GM18861 (cell line): ENCODE measurements around the gene BUB3.

Experiments used
- ATAC-seq: cut with Tn5 transposase; IDR thresholded peaks from one replicate; pipeline ENCODE4 v1.9.1; 2021; ENCODE audit not compliant: unreplicated experiment

BUB3 gene

DNA sequence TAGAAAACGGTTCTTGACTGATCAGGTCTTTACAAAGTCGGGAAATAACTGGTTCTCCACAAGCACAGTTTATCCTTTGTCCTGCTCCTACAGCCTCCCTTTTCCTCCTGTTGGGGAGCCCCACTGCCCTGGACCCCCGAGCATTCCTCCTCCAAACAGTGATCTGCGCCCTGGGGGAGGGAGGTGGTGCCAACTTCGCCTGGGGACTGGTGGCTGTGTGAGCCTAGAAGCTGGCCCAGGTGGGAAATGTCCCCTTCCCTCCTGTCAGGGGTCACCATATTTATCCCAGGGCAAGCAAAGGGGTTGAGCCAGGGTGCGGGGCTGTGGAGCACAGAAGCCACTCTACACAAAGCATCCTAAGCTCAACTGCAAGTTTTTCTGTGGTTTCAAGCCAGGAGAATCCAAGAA is 13.2 kb upstream of the BUB3 start:
- no peak for ATAC-seq

DNA sequence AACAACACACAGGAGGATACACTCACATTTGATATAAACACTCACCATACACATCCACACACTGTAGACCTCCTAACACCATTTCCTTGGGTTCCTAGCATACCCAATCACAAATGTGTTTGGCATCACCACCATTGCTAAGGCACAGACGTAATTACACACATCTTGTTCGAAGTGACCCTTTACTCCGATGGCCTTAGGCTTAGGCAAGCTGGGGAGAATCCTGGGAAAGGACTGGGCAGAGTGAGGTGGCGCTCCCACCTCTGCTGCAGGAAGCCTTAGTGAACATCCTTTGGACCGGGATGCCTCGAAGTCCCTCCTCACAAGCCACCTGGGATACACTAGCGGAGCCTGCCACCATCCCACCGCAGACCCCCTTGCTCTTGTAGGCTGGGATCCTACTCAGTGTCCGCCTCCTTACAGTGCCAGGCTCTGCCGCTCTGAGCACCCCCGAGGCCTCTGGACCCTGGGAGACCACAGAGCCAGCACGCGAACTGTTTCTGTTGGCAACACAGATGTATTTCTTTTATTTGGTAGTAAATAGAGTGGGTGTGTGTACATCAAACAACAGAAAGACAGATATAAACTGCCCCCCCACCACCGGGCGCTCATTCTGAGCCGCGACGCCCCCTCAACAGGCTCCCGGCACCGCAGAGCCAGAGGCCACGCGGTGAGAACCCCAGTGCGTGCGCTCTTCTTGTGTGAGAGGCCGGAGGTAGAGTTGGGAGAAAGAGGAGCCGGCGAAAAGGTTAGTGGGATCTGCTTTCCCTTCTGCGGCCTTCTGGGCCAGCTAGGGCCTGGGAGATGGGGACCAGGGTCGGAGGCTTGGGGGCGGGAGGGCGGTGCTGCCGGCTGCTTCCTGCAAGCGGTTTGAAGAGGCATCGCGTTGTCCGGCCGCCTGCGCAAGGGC is 12.2 kb upstream of the BUB3 start:
- ATAC-seq = no peak

DNA sequence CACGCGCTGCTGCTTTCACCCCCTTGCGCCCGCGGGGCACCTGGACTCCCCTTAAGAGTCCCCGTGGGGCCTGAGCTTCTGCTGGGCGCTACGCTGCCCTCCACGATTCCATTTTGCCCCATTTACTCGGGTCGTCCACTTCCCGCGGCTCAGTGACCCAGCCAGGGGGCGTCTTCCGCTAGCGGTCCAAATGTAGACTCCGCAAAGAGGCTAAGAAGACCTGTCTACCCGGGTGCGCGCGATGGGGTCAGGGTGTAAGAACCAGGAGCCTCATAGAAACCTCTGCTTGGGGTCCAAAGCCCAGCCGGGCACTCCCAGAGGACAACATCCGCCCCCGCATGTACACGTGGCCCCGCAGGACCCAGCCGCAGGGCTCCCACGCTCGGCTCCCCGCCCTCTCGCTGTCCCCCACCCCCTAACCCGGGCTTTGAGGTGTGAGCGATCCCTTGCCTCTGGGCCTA is 11.5 kb upstream of the BUB3 start:
- ATAC-seq = no peak

GRCh38 chr10:123143162-123143824 is 10.9 kb upstream of the BUB3 start:
- no peak for ATAC-seq

DNA sequence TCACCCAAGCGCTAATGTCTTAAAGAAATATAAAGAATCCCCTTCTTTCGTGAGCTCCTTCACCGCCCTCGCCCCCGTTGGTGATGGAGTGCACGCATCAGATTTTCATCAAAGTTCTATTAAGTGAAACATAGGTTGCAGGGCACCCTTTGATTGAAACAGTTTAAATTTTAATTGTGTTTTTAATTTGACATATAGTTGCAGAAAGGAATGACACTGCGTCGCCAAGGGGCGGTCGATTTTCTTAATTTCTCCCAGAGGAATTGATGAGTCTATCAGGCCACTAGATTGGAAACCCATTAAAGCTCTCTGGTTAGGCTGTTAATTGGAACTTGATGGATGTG is 10.4 kb upstream of the BUB3 start:
- ATAC-seq = no peak

DNA sequence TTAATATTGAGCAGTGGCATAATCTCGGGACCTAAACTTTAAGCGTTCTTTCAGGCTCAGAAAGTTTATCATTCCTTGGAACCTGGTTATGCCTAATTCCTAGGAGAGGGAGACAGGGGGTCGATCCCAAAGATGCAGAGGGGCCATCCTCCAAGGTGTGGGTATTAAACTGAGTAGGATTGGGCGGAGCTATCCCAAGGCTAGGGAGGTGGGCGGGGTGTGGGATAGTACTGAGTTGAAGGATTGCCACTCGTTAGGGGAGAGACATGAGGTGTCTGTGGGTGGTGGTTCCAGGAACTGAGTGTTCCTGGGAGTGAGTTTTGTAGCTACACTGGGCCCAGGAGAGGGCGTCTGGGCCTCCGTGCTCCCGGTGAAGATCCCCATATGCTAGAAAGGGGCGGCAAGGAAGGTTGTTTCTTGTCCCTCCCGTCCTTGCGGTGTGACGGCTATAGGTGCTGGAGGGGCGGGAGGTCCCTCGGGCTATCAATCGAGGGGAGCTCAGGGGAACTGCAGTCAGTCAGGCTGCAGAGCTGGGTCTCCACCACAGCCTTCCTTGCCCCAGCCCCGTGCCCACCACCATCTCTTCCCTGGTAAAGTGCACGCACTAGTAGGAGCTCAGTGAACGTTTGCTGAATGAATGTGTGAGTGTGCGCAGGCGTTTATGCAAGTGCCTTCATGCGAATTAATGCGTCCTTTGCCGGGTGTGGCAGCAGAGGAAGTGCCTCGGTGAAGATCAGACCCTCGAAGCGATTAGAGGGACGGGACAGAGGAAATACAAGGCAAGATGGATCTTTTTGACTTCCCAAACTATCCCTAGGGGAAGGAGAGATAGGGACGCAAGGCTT is 9.3 kb upstream of the BUB3 start:
- ATAC-seq = no peak

DNA sequence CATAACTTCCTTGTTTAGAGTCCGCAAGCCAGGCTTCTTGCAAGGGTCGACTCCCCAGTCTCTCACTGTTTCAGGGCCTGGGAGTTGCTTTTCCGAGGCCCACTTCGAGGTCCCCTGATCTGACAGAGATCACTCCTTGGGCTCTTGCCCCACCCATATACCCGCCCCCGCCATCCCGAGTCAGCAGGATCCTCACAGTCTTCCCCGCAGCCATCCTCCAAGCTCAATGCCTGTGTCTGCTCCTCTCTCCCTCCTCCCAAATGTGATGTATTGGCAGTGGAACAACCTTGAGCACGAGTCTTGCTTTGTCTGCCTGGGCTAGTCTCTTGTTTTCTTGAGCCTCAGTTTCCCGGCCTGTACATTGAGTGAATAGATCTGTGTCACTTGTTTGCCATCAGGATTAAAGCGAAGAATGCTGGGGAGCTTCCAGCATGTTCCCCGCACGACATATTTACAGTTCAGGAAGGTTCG is 8.6 kb upstream of the BUB3 start:
- no peak for ATAC-seq

- no peak for ATAC-seq
Measured at GRCh38 chr10:123146013-123146893, 7.9 kb upstream of the BUB3 start.

- ATAC-seq = no peak
Measured at GRCh38 chr10:123146894-123147634, 7.1 kb upstream of the BUB3 start.

DNA sequence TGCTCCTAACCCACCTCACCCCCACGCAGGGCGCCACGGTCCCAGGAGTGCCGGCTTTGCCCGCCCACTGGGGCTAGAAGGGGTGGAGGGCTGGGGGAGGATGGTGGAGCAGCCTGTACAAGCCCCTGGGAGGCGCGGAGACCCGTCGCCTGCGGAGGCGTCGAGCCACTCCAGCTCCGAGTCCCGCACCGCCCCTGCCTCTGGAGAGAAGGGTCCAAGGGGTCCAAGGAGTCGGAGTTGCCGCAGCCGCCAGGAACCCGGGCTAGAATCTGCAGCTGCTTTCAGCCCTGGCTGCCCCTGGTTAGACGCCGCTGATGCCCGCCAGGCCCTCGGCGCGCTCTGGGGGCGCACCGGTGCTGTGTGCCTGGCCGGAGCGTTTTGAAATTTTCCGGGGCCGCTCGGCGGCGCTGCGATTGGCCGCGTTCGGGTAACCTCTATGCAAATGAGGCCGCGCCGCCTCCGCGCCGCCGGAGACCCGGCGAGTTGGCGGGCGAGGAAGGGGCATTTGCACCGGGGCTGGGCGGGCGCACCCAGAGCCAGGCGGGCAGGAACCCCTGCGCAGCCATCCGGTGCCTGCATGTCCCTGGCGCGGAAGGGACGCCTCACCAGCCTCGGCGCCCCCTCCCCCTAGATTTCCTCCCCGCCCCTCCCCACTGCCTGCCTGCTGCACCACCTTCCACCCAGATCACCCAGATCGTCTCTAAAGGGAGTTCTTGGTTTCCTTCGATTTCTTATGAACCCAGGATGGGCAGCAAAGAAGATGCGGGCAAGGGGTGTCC is 6.4 kb upstream of the BUB3 start, which contains the start of gene HMX2:
Gene HMX2, plus strand, starts transcription at position 502 of the 779 bp plus-strand sequence. Its CDS starts 243 bp downstream, at position 745.
- no peak for ATAC-seq

- ATAC-seq = no peak
Measured at GRCh38 chr10:123148414-123149161, 5.6 kb upstream of the BUB3 start.

DNA sequence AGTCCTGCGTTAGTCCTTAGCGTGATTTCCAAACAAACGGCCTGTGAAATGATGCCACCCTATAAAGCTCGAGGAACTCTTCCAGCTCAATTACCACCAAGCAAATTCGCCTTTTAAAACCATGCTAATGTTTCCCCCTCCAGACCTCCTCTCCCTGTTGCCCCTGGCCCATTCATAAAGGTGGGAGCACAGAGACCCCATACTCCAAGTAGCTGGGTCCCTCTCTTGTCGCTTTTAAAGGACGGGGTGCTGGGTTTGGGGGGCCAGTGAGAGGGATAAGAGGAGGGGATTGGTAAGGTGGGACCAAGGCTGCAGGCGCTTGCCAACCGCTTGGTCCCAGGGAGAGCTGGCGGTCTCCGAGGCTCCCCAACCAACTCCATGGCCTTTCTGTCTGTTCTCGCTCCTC is 5.0 kb upstream of the BUB3 start:
- no peak for ATAC-seq

DNA sequence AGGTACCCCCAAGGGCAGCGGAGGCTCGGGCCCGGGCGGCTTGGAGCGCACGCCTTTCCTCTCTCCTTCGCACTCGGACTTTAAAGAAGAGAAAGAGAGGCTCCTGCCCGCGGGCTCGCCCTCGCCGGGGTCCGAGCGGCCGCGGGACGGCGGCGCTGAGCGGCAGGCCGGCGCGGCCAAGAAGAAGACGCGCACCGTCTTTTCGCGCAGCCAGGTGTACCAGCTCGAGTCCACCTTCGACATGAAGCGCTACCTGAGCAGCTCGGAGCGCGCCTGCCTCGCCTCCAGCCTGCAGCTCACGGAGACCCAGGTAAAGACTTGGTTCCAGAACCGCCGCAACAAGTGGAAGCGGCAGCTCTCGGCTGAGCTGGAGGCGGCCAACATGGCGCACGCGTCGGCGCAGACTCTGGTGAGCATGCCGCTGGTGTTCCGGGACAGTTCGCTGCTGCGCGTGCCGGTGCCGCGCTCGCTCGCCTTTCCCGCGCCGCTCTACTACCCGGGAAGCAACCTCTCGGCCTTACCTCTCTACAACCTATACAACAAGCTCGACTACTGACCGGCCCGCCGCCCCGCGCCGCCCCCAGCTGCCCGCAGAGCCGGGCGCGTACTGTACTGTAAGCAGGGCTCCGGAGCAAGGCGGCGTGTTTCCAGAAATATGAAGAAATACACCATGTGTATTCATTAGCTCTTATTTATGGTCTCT is 4.5 kb upstream of the BUB3 start:
- no peak for ATAC-seq

DNA sequence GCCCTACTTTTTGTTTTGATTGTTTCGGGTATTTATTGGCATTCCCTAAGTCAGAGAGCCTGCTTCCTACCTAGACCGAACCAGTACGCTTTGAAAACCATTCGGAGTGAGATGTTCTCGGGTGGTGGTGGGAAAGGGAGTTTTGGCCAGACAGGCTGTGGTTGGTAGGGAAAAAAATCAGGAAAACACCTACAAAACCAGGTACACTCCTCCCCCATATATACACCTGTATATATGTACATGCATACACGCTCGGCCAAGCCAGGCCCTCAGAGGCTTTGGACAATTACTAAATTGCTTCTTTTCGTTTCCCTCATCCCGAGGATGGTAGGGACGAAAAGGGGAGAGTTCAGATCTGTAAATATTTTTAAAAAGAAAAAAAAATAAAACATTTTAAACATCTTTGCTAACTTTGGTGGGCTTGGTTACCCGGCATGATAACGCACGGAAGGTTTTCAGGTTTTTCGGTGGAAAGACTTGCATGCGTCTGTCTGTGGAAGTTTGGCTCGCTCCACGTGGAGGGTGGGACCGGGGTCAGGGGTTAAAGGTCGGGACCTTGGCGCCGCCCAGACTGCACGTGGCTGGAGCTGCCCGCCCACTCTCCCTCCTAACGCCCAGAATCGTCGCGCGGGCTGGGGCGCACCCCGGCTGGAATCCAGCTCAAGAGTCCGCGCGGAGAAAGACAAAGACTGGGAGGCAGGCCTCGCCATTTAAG is 3.8 kb upstream of the BUB3 start:
- no peak for ATAC-seq

DNA sequence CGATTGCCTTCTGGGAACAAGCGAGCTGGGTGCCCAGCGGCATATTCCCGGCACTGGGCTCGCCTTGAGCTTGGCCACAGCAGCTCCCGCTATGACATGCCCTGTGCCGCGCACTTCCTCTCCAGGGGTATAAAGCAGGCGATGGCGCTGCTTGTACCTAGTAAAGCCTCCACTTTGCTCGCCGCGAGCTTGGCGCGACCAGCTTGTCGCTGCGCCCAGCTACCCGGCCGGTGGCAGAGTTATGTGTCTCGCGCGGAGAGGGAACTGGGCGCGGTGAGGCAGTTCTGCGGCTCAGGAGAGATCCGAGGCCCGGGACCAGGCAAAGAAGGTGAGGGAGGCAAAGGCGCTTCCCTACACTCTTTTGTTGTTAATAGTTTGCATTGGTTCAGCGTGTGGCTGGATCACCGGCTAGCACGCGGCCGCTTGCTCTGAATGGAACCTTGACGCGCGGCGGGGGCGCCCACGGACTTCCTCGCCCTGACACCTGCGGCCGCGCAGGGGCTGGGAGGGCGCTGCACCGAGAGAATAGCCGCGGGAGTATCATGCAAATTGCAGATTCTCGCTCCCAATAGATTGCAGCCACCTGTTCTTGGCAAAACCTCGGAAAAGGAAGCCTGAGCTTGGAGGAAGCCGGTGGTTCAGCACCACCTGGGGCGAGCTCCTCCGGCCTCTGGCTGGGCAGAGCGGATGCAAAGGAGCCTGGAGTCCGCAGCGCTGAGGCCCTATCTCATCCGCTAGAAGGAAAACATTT is 3.0 kb upstream of the BUB3 start:
- ATAC-seq = no peak

GRCh38 chr10:123151737-123152135 is 2.5 kb upstream of the BUB3 start:
- ATAC-seq = no peak
